A673 (cell line): ENCODE results near the gene USP48. TPM values are rescaled to one million over a fixed set of nuclear protein-coding genes. Genes with fewer than 3 reads are reported as not detected.
A peak's percentile ranks its signal among the peaks of the same experiment; 100 is the strongest.
"Not testable (repeated sequence)": the region's sequence is repeated elsewhere in the genome, so short reads cannot be mapped to it uniquely, and the experiment has no call there.

Experiments
- BruUV-seq: library from RNA; stranded (reverse); fragments of 400-500 nt; replicated peaks from 2 replicates; lab custom pipeline; 2021; lab: Mats Ljungman, UMichigan
- CTCF ChIA-PET: fragments of 300-600 bp; sonication (Branson Sonifier 250); formaldehyde crosslinking; loops from one replicate; lab custom pipeline; 2022; ENCODE audit warnings: antibody characterized with exemption; lab: Charles Lee
- POLR2A ChIA-PET: fragments of 300-600 bp; sonication (Branson Sonifier 250); formaldehyde crosslinking; loops from one replicate; lab custom pipeline; 2022; ENCODE audit warnings: antibody characterized with exemption; ENCODE audit not compliant: low non-redundant PET; lab: Charles Lee
- DNase-seq: peaks from one replicate; pipeline ENCODE4 v3.0.0-alpha.2; 2015; ENCODE audit warnings: low spot score
- H3K27ac ChIP-seq: fragments of 200-600 bp; sonication (generic); 2 replicates; pipeline ENCODE4 v1.5.1; 2016; ENCODE audit warnings: mixed run types, low read depth, mild to moderate bottlenecking, mixed read lengths, antibody characterized with exemption, low read length; ENCODE audit not compliant: poor library complexity, severe bottlenecking
- H3K27me3 ChIP-seq: fragments of 200-600 bp; sonication (generic); replicated peaks from 2 replicates; pipeline ENCODE4 v1.6.1; 2017; ENCODE audit warnings: mixed run types, low read depth, mild to moderate bottlenecking, mixed read lengths, antibody characterized with exemption, low read length; ENCODE audit not compliant: insufficient read depth, poor library complexity
- H3K36me3 ChIP-seq: fragments of 200-600 bp; sonication (generic); 2 replicates; pipeline ENCODE4 v1.6.1; 2016; ENCODE audit warnings: mixed run types, mild to moderate bottlenecking, mixed read lengths, antibody characterized with exemption, low read length; ENCODE audit not compliant: insufficient read depth, poor library complexity, severe bottlenecking
- H3K4me1 ChIP-seq: fragments of 200-600 bp; sonication (generic); 2 replicates; pipeline ENCODE4 v1.6.1; 2017; ENCODE audit warnings: mixed run types, mild to moderate bottlenecking, mixed read lengths, antibody characterized with exemption, low read length; ENCODE audit not compliant: insufficient read depth, poor library complexity, severe bottlenecking
- H3K4me3 ChIP-seq: fragments of 200-600 bp; sonication (generic); 2 replicates; pipeline ENCODE4 v1.5.1; 2016; ENCODE audit warnings: low read depth, mixed run types, mild to moderate bottlenecking, mixed read lengths, low read length; ENCODE audit not compliant: poor library complexity, severe bottlenecking
- H3K9me3 ChIP-seq: fragments of 200-600 bp; sonication (generic); 2 replicates; pipeline ENCODE4 v1.6.1; 2016; ENCODE audit warnings: mixed run types, low read depth, mild to moderate bottlenecking, mixed read lengths, antibody characterized with exemption, low read length; ENCODE audit not compliant: poor library complexity, severe bottlenecking
- CTCF ChIP-seq: fragments of 300-800, 200-600 bp; sonication (generic); conservative IDR thresholded peaks from 2 replicates; pipeline ENCODE4 v1.5.1; 2017; ENCODE audit warnings: low read depth, mild to moderate bottlenecking, antibody characterized with exemption, low read length, moderate library complexity, mixed read lengths
- EZH2 ChIP-seq: fragments of 200-600 bp; sonication (generic); IDR thresholded peaks from 2 replicates; pipeline ENCODE4 v1.6.1; 2017; ENCODE audit warnings: borderline replicate concordance, low read depth, mild to moderate bottlenecking, mixed read lengths, antibody characterized with exemption, low read length; ENCODE audit not compliant: poor library complexity, severe bottlenecking
- intact Hi-C: fragments of 100-400 bp; cut with micrococcal nuclease; formaldehyde crosslinking; loops from one replicate; pipeline ENCODE4 v1.10.0; 2022; ENCODE audit not compliant: unreplicated experiment
- total RNA-seq: library from RNA; stranded (reverse); gene quantifications from 2 replicates; pipeline ENCODE4 v1.2.3, GENCODE V29; 2021

Gene USP48
- total RNA-seq, 1 experiment from 2014 or later = 74.1 TPM

GRCh38 chr1:21786640-21787039, 3.7 kb upstream of the USP48 start:
- Histone ChIP-seq H3K36me3 (no peaks in the 10 kb centered on the region), H3K27ac (no peak overlapping the region), H3K4me3 (no peak overlapping the region), H3K9me3 (no peaks in the 10 kb centered on the region), H3K27me3 (no peaks in the 10 kb centered on the region), H3K4me1 (no peaks in the 10 kb centered on the region)
- no TSS peak for BruUV-seq
- ChIA-PET POLR2A (no interaction called here), CTCF (no interaction called here)
- TF ChIP-seq CTCF (no peak), EZH2 (no peak)
- no peak for DNase-seq
- intact Hi-C loops = no loop called here

- H3K4me1 ChIP-seq, H3K27ac ChIP-seq, H3K4me3 ChIP-seq, intact Hi-C loops, POLR2A ChIA-PET, H3K27me3 ChIP-seq, CTCF ChIA-PET, DNase-seq, H3K36me3 ChIP-seq, BruUV-seq, H3K9me3 ChIP-seq: not testable (repeated sequence)
These were observed 2.8 kb upstream of the USP48 start for GRCh38 chr1:21785764-21786163.

- Histone ChIP-seq H3K27ac (peak overlapping the region; percentile 100), H3K4me1 (peaks cover 4% of the 10 kb centered on the region), H3K9me3 (no peaks in the 10 kb centered on the region), H3K27me3 (no peaks in the 10 kb centered on the region), H3K36me3 (no peaks in the 10 kb centered on the region), H3K4me3 (peak overlapping the region; percentile 89)
- POLR2A ChIA-PET = no interaction called here
- intact Hi-C loops = no loop called here
- no TSS peak for BruUV-seq
- CTCF ChIA-PET = interaction anchor here (0.5 kb wide), 1 partner anchor 126 kb away, joined by 3 read pairs; no protein-coding TSS in a partner anchor
- no peak for TF ChIP-seq EZH2
- TF ChIP-seq CTCF = no peak
- no peak for DNase-seq
These were observed 992 bp upstream of the USP48 start for GRCh38 chr1:21783679-21784603.
